A673 (cell line): ENCODE measurements around the gene PLSCR1.

Source experiments
- EZH2 ChIP-seq: fragments of 200-600 bp; sonication (generic); IDR thresholded peaks from 2 replicates; pipeline ENCODE4 v1.6.1; 2017; ENCODE audit warnings: borderline replicate concordance, low read depth, mild to moderate bottlenecking, mixed read lengths, antibody characterized with exemption, low read length; ENCODE audit not compliant: poor library complexity, severe bottlenecking
- TF ChIP-seq, protein P1 (sequence below): fragments of 300-800, 200-600 bp; sonication (generic); conservative IDR thresholded peaks from 2 replicates; pipeline ENCODE4 v1.5.1; 2017; ENCODE audit warnings: low read depth, mild to moderate bottlenecking, antibody characterized with exemption, low read length, moderate library complexity, mixed read lengths

DNA sequence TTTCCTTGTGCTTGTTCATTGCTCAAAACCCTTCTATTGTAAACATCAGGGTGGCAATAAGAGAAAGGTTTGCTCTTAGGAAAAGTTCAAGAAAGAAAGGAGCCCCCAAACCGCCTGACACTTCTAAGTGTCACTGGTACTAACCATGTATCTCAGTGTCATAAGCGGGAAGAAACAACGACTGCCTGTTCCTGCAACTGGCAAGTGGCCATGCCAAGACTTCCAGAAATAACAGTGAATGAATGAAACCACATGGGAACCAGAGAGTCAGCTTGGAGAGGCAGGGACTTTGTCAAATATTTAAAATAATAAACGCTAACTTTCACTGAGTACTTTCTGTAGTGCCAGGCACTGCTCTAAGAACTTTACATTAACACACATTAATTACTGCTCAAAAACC, 76.2 kb downstream of the PLSCR1 start:
- no peak for TF ChIP-seq EZH2
- TF ChIP-seq, protein P1, sequence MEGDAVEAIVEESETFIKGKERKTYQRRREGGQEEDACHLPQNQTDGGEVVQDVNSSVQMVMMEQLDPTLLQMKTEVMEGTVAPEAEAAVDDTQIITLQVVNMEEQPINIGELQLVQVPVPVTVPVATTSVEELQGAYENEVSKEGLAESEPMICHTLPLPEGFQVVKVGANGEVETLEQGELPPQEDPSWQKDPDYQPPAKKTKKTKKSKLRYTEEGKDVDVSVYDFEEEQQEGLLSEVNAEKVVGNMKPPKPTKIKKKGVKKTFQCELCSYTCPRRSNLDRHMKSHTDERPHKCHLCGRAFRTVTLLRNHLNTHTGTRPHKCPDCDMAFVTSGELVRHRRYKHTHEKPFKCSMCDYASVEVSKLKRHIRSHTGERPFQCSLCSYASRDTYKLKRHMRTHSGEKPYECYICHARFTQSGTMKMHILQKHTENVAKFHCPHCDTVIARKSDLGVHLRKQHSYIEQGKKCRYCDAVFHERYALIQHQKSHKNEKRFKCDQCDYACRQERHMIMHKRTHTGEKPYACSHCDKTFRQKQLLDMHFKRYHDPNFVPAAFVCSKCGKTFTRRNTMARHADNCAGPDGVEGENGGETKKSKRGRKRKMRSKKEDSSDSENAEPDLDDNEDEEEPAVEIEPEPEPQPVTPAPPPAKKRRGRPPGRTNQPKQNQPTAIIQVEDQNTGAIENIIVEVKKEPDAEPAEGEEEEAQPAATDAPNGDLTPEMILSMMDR: no peak
